ENCODE results near the gene TMEM184A.

- no peak for TF ChIP-seq POLR2A (IDR thresholded peaks at IDR 0.05)
- TF ChIP-seq, protein P1, sequence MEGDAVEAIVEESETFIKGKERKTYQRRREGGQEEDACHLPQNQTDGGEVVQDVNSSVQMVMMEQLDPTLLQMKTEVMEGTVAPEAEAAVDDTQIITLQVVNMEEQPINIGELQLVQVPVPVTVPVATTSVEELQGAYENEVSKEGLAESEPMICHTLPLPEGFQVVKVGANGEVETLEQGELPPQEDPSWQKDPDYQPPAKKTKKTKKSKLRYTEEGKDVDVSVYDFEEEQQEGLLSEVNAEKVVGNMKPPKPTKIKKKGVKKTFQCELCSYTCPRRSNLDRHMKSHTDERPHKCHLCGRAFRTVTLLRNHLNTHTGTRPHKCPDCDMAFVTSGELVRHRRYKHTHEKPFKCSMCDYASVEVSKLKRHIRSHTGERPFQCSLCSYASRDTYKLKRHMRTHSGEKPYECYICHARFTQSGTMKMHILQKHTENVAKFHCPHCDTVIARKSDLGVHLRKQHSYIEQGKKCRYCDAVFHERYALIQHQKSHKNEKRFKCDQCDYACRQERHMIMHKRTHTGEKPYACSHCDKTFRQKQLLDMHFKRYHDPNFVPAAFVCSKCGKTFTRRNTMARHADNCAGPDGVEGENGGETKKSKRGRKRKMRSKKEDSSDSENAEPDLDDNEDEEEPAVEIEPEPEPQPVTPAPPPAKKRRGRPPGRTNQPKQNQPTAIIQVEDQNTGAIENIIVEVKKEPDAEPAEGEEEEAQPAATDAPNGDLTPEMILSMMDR (IDR thresholded peaks at IDR 0.05) = no peak
Measured at GRCh38 chr7:1558181-1558811, 2.3 kb upstream of the TMEM184A start.

Data from thyroid gland (tissue), 4 donors.